ENCODE results near the gene MPZL1. TPM values are rescaled to one million over a fixed set of nuclear protein-coding genes. Genes with fewer than 3 reads are reported as not detected.

The MPZL1 gene
- total and polyA plus RNA-seq, 9 donors: 60.6 to 112 (median 75.4) TPM

DNA sequence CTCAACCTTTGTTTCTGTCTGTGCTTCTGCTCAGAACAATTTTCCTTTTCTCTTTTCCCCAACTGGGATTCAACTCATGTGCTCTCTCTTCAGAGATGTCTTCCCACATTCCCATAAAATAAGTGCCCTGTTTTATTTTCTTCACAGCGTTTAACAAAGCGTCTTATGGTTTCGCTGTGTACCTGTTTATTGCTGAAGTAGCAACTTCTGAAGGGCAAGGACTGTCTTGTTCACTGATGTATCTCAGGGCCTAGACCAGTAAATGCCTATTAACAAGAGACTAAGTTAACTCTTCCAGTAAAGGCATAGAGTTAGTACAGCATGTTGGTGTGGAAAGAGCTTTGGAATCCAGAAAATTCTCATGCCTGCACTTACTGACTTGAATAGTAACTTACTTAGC, 42.9 kb upstream of the MPZL1 start:
- Histone ChIP-seq H3K9me3 (replicated peaks; ENCODE audit: control insufficient read depth, low read depth, low read length) (no peaks in the 10 kb centered on the region), H3K27me3 (ENCODE audit: control insufficient read depth, insufficient read depth, low read length) (no peaks in the 10 kb centered on the region), H3K27ac (ENCODE audit: low read length) (no peak overlapping the region), H3K36me3 (ENCODE audit: control insufficient read depth, insufficient read depth, low read length) (no peaks in the 10 kb centered on the region), H3K4me3 (ENCODE audit: low read length) (no peak overlapping the region), H3K4me1 (ENCODE audit: control insufficient read depth, insufficient read depth, low read length) (peaks cover 36% of the 10 kb centered on the region)
- WGBS (ENCODE audit: insufficient coverage): no CpG with 5 or more reads among the region's 3 CpGs
- no peak for DNase-seq

DNA sequence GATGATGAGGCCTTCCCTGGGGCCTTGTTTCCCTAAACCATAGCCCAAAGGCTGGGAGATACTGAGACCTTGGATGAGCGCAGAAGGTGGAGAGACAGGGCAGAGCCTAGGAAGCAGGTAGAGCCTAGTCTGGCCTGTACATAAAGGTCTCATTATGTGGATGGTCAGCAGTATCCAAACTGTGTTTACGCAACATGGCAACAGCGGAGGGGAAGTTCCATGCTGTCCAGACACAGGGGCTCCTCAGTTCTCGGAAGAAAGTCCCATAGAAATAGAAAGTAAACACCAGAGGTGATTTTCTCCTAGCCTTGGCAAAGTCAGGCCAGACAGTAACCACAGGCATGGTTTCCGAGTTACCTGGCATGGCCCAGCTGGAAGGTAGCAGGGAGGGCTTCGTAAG, 42.1 kb upstream of the MPZL1 start:
- no peaks in the 10 kb centered on the region for H3K9me3 ChIP-seq (replicated peaks; ENCODE audit: control insufficient read depth, low read depth, low read length)
- H3K4me3 ChIP-seq (ENCODE audit: low read length): no peak overlapping the region
- H3K36me3 ChIP-seq (ENCODE audit: control insufficient read depth, insufficient read depth, low read length): no peaks in the 10 kb centered on the region
- 89% methylated on average over 6 of the region's 6 CpGs for WGBS (ENCODE audit: insufficient coverage)
- no peaks in the 10 kb centered on the region for H3K27me3 ChIP-seq (ENCODE audit: control insufficient read depth, insufficient read depth, low read length)
- peak; percentile 56 for DNase-seq
- peaks cover 41% of the 10 kb centered on the region for H3K4me1 ChIP-seq (ENCODE audit: control insufficient read depth, insufficient read depth, low read length)
- no peak overlapping the region for H3K27ac ChIP-seq (ENCODE audit: low read length)

DNA sequence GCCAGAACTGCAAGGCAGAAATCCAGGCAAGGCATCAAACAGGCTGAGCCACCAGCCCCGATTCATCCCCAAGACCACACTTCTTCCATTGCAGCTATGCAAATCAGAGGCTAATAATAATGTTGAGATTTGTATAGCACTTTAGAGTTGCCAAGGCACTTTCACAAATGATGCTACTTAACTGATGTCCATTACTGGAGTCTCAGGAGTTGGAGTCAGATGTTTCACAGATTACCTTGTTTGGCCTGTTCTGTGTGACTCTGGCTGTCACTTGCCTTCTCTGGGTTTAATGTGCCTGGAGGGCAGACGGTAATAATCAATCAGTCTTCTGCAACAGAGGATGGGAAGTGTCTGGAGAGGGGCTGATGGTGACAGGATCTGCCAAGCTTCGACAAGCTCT, 40.8 kb upstream of the MPZL1 start:
- Histone ChIP-seq H3K9me3 (replicated peaks; ENCODE audit: control insufficient read depth, low read depth, low read length) (no peaks in the 10 kb centered on the region), H3K4me3 (ENCODE audit: low read length) (no peak overlapping the region), H3K36me3 (ENCODE audit: control insufficient read depth, insufficient read depth, low read length) (peaks cover 3% of the 10 kb centered on the region), H3K27ac (ENCODE audit: low read length) (peak overlapping the region; percentile 68), H3K27me3 (ENCODE audit: control insufficient read depth, insufficient read depth, low read length) (no peaks in the 10 kb centered on the region), H3K4me1 (ENCODE audit: control insufficient read depth, insufficient read depth, low read length) (peaks cover 48% of the 10 kb centered on the region)
- WGBS (ENCODE audit: insufficient coverage): no CpG with 5 or more reads among the region's 3 CpGs
- DNase-seq: no peak

DNA sequence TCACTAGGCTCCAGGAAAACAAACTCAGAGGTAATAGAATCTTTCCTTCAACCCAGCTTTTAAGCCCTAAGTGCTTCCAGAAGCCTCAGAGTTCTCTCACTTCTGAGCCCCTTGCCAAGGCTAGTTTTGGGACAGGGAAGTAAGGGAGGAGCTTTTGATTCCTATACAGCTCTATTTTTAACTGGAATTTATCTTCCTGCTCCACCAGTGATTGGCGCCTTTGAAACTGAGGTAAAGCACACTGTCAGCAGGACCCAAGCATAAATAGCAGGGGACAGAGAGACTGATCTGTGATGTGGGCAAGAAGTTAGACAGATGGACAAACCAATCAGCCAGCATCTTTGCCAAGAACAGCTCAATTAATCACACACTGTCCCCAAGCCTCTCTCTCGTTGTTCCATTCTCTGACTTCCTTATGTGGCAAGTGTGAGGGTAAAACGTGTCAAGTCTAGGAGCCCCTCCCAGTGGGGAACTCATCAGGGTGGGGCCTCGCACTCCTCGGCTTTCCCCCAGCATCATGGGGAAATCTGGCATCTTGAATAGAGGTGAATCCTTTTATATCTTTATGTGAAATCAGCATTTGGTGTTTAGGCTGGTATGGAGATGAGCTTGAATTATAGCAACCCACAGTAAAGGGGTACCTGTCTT, 40.2 kb upstream of the MPZL1 start:
- Histone ChIP-seq H3K36me3 (ENCODE audit: control insufficient read depth, insufficient read depth, low read length) (peaks cover 3% of the 10 kb centered on the region), H3K9me3 (replicated peaks; ENCODE audit: control insufficient read depth, low read depth, low read length) (no peaks in the 10 kb centered on the region), H3K4me1 (ENCODE audit: control insufficient read depth, insufficient read depth, low read length) (peaks cover 54% of the 10 kb centered on the region), H3K27ac (ENCODE audit: low read length) (peak overlapping the region; percentile 68), H3K27me3 (ENCODE audit: control insufficient read depth, insufficient read depth, low read length) (no peaks in the 10 kb centered on the region), H3K4me3 (ENCODE audit: low read length) (no peak overlapping the region)
- WGBS (ENCODE audit: insufficient coverage): no CpG with 5 or more reads among the region's 5 CpGs
- peak; percentile 93 for DNase-seq

DNA sequence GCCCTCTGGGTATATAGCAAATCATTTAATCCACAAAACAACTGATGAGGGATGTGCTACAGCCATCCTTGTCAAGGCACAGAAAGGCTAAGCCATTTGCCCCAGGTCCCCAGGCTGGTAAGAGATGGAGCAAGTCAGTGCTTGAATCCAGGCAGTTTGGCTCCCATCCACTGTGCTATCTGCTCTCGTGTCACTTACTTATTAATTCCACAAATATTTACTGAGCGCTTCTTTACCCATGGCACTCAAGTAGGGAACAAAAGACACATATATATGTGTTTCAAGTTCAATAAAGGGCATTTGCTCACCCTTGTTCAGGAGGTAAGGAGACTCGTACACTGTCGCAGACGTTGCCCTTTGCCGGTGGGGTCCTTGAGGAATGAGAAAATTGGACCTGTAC, 38.6 kb upstream of the MPZL1 start:
- Histone ChIP-seq H3K27ac (ENCODE audit: low read length) (no peak overlapping the region), H3K27me3 (ENCODE audit: control insufficient read depth, insufficient read depth, low read length) (no peaks in the 10 kb centered on the region), H3K9me3 (replicated peaks; ENCODE audit: control insufficient read depth, low read depth, low read length) (no peaks in the 10 kb centered on the region), H3K4me1 (ENCODE audit: control insufficient read depth, insufficient read depth, low read length) (peaks cover 62% of the 10 kb centered on the region), H3K4me3 (ENCODE audit: low read length) (no peak overlapping the region), H3K36me3 (ENCODE audit: control insufficient read depth, insufficient read depth, low read length) (peaks cover 3% of the 10 kb centered on the region)
- DNase-seq: no peak
- WGBS (ENCODE audit: insufficient coverage): no CpG with 5 or more reads among the region's 6 CpGs

DNA sequence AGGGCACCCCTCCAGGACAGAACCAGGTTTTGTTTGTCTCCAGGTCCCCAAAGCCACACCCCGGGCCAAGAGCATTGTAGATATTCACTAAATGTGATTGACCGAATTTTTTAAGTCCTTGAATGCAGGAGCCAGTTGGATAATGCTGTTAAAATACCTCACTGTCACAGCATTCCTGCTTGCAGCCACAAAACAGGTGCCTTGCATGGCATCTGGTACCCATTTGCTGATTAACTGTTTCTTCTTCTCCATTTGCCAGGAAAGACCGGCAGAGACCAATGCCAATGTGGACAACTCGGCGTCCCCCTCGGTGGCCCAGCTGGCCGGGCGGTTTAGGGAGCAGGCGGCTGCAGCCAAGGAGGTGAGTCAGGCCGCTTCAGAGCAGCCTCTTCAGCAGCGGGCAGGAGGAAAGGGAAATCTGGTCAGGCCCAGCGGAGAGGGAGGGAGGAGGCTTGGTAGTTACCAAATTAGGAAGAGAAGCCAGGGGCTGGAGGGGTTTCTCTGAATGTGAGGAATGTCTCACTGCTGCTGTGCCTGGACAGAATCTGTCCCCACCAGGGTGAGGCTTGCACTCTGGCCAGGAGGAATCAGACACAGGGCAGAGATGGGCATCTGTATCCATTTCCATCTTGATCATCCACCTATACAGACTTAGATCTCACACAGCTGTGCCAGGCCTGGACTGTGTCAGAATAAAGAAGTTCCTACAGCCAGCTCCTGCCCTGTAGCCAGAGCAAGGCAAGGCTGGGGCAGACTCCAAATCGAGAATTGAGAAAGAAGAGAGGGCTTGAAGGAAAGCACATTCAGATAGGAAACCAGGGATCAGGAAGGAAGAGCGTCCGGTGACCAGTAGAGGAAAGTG, 37.9 kb upstream of the MPZL1 start:
- Histone ChIP-seq H3K27me3 (ENCODE audit: control insufficient read depth, insufficient read depth, low read length) (no peaks in the 10 kb centered on the region), H3K36me3 (ENCODE audit: control insufficient read depth, insufficient read depth, low read length) (peaks cover 5% of the 10 kb centered on the region), H3K4me1 (ENCODE audit: control insufficient read depth, insufficient read depth, low read length) (peaks cover 59% of the 10 kb centered on the region), H3K9me3 (replicated peaks; ENCODE audit: control insufficient read depth, low read depth, low read length) (no peaks in the 10 kb centered on the region), H3K27ac (ENCODE audit: low read length) (peak overlapping the region; percentile 8), H3K4me3 (ENCODE audit: low read length) (no peak overlapping the region)
- DNase-seq: peak; percentile 30
- 54% methylated on average over 11 of the region's 15 CpGs for WGBS (ENCODE audit: insufficient coverage)

DNA sequence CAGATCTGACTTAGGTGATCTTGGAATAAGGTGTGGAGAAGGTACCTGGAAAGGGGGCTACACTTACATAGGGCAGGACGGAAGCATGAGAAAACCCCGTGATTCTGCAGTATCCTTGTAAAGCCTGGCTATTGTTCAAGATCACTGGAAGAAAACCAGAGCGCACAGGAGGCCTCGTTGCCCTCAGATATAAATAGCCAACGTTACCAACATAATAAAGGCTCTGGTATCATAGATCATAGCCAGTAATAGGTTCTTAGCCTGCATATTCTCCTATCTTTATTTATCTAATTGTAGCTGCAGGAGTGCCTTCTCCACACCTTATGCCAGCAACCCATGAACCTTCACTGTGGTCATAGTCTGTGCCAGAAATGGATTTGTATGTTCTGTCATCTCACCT, 35.9 kb upstream of the MPZL1 start:
- Histone ChIP-seq H3K27ac (ENCODE audit: low read length) (peak overlapping the region; percentile 40), H3K36me3 (ENCODE audit: control insufficient read depth, insufficient read depth, low read length) (peaks cover 5% of the 10 kb centered on the region), H3K27me3 (ENCODE audit: control insufficient read depth, insufficient read depth, low read length) (no peaks in the 10 kb centered on the region), H3K9me3 (replicated peaks; ENCODE audit: control insufficient read depth, low read depth, low read length) (no peaks in the 10 kb centered on the region), H3K4me3 (ENCODE audit: low read length) (no peak overlapping the region), H3K4me1 (ENCODE audit: control insufficient read depth, insufficient read depth, low read length) (peaks cover 53% of the 10 kb centered on the region)
- peak; percentile 22 for DNase-seq
- WGBS (ENCODE audit: insufficient coverage): 50% methylated on average over 2 of the region's 5 CpGs

DNA sequence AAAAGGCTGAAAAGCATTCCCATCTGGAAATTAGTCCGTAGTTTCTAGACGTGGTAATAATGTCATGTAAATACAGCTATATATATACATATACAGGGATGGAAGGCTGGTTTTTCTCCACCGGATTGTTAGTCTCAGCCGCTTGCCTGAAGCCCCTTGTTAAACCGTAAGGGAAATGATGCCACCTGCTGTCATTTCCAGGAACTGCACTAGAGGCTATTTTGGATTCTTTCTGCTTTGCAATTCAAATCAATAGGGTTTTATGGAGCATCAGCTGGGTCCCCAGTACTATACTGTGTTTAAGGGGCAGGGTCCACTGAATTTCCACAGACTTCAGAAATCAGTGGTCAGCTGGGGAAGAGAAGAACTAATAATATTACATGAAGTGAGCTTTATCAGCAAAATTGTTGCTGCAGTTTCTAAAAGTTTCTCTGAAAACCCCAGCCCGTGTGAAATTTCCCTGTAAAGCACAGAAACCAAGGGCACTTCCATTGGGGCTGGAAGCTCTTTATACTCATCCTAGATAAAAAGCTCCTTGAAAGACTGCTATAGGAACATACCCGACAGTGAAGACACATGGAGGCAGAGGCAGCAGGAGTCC, 33.8 kb upstream of the MPZL1 start:
- no peaks in the 10 kb centered on the region for H3K9me3 ChIP-seq (replicated peaks; ENCODE audit: control insufficient read depth, low read depth, low read length)
- peak; percentile 90 for DNase-seq
- H3K36me3 ChIP-seq (ENCODE audit: control insufficient read depth, insufficient read depth, low read length): peaks cover 11% of the 10 kb centered on the region
- peaks cover 36% of the 10 kb centered on the region for H3K4me1 ChIP-seq (ENCODE audit: control insufficient read depth, insufficient read depth, low read length)
- 19% methylated on average over 3 of the region's 7 CpGs for WGBS (ENCODE audit: insufficient coverage)
- H3K27me3 ChIP-seq (ENCODE audit: control insufficient read depth, insufficient read depth, low read length): no peaks in the 10 kb centered on the region
- H3K4me3 ChIP-seq (ENCODE audit: low read length): no peak overlapping the region
- no peak overlapping the region for H3K27ac ChIP-seq (ENCODE audit: low read length)

DNA sequence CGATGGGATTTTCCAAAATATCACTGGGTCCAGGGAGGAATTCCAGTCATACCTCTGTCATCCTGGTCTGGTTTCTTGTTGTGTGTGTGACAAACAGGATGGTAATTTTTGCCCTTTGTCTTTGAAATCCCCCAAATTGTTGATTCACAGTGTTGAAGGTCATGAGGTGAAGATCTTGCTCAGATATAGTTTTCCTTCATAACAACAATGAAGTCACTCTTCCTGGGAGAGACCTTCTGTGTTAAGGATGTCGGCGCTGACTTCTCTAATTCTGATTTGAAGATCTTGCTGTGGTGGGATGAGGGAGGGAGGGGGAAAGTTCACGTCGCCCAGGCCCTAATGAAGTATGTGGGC, 32.2 kb upstream of the MPZL1 start:
- H3K4me1 ChIP-seq (ENCODE audit: control insufficient read depth, insufficient read depth, low read length): peaks cover 24% of the 10 kb centered on the region
- peaks cover 23% of the 10 kb centered on the region for H3K36me3 ChIP-seq (ENCODE audit: control insufficient read depth, insufficient read depth, low read length)
- no peaks in the 10 kb centered on the region for H3K27me3 ChIP-seq (ENCODE audit: control insufficient read depth, insufficient read depth, low read length)
- H3K4me3 ChIP-seq (ENCODE audit: low read length): no peak overlapping the region
- no peak overlapping the region for H3K27ac ChIP-seq (ENCODE audit: low read length)
- no CpG with 5 or more reads among the region's 5 CpGs for WGBS (ENCODE audit: insufficient coverage)
- H3K9me3 ChIP-seq (replicated peaks; ENCODE audit: control insufficient read depth, low read depth, low read length): no peaks in the 10 kb centered on the region
- no peak for DNase-seq

DNA sequence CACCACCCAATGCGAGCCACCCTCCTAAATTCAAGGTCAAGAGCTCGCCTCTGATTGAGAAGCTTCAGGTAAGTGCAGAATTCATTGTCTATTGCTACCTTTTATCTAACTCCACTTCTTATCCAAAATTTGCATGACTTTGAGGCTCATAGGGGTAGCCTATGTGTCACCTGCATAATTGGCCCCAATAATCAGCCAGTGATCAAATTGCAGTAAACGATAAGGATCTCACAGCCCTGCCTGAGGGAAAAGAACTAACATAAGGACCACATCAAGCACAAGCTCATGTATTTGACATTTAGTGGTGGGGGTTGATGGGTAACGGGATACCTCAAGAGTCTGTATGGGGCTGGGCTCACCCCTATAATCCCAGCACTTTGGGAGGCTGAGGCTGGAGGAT, 31.7 kb upstream of the MPZL1 start:
- no peaks in the 10 kb centered on the region for H3K27me3 ChIP-seq (ENCODE audit: control insufficient read depth, insufficient read depth, low read length)
- no peak for DNase-seq
- 60% methylated on average over 1 of the region's 4 CpGs for WGBS (ENCODE audit: insufficient coverage)
- no peaks in the 10 kb centered on the region for H3K9me3 ChIP-seq (replicated peaks; ENCODE audit: control insufficient read depth, low read depth, low read length)
- H3K4me1 ChIP-seq (ENCODE audit: control insufficient read depth, insufficient read depth, low read length): peaks cover 23% of the 10 kb centered on the region
- H3K4me3 ChIP-seq (ENCODE audit: low read length): no peak overlapping the region
- H3K36me3 ChIP-seq (ENCODE audit: control insufficient read depth, insufficient read depth, low read length): peaks cover 28% of the 10 kb centered on the region
- H3K27ac ChIP-seq (ENCODE audit: low read length): no peak overlapping the region
